Esophagus squamous epithelium (tissue), 4 donors: ENCODE data around the gene ADH1B.

Experiments
- POLR2A ChIP-seq, 4 donors: fragments of 450-650 bp; IDR thresholded peaks; one replicate each; pipeline ENCODE4 v1.6.1; 2017; ENCODE audit warnings: antibody characterized with exemption in 4 of 4, mild to moderate bottlenecking in 4 of 4, moderate library complexity in 3 of 4
- TF ChIP-seq, protein P1 (sequence below), 6 experiments: fragments of 450-650 bp in 4 of 6; fragments of 200-600 bp in 2 of 6; sonication (generic) in 2 of 6; IDR thresholded peaks; one replicate each; pipeline ENCODE4 v1.5.1; 2016 to 2019; ENCODE audit warnings: antibody characterized with exemption in 6 of 6, mild to moderate bottlenecking in 4 of 6, moderate library complexity in 4 of 6

- TF ChIP-seq, protein P1, sequence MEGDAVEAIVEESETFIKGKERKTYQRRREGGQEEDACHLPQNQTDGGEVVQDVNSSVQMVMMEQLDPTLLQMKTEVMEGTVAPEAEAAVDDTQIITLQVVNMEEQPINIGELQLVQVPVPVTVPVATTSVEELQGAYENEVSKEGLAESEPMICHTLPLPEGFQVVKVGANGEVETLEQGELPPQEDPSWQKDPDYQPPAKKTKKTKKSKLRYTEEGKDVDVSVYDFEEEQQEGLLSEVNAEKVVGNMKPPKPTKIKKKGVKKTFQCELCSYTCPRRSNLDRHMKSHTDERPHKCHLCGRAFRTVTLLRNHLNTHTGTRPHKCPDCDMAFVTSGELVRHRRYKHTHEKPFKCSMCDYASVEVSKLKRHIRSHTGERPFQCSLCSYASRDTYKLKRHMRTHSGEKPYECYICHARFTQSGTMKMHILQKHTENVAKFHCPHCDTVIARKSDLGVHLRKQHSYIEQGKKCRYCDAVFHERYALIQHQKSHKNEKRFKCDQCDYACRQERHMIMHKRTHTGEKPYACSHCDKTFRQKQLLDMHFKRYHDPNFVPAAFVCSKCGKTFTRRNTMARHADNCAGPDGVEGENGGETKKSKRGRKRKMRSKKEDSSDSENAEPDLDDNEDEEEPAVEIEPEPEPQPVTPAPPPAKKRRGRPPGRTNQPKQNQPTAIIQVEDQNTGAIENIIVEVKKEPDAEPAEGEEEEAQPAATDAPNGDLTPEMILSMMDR (IDR thresholded peaks at IDR 0.05): no peak
- no peak for TF ChIP-seq POLR2A (IDR thresholded peaks at IDR 0.05)
Observed at GRCh38 chr4:99352602-99353537, 31.7 kb upstream of the ADH1B start, which contains the start of gene ADH1C.
